IPS-18c (cell line): ENCODE measurements around the gene IL32.

ENCODE experiments used
- H3K4me3 ChIP-seq: 2 replicates; pipeline ENCODE4 v1.7.0; 2013; ENCODE audit warnings: low read depth, mild to moderate bottlenecking, low read length, moderate library complexity; ENCODE audit not compliant: insufficient read depth
- H3K9me3 ChIP-seq: one replicate; pipeline ENCODE4 v1.6.1; 2013; ENCODE audit warnings: mild to moderate bottlenecking, low read length, moderate library complexity; ENCODE audit not compliant: control insufficient read depth, insufficient read depth

The IL32 gene, protein sequence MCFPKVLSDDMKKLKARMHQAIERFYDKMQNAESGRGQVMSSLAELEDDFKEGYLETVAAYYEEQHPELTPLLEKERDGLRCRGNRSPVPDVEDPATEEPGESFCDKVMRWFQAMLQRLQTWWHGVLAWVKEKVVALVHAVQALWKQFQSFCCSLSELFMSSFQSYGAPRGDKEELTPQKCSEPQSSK

DNA sequence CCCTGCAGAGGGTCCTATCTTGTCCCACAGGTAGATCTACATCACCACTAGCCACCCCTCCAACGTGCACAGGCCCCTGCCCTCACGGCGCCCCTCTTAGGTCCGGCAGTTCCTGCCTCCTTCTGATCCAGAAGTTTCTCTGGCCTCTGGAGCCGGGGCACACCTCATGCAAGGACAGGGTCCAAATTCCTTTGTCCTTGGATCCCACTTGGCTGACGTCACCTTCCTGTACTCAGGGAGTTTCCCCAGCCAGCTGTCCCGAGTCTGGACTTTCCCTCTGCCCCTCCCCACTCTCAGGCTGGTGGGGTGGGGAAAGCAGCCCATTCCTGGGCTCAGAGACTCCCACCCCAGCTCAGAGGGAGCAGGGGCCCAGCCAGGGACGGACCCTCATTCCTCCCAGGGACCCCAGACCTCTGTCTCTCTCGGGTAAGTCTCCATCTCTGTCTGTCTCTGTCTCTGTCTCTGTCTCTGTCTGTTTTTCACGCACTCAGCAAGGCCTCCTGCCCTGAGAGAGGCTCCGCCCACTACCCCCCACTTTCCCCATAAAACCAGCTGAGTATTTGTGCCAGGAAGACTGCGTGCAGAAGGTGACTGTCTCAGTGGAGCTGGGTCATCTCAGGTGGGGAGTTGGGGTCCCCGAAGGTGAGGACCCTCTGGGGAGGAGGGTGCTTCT is at the start of gene IL32:
Gene IL32, plus strand, starts transcription at position 572 of the 673 bp plus-strand sequence. CDS start 172 bp downstream, outside the sequence.
- no peaks in the 10 kb centered on the region for H3K9me3 ChIP-seq
- no peak within 1 kb of the TSS for H3K4me3 ChIP-seq

DNA sequence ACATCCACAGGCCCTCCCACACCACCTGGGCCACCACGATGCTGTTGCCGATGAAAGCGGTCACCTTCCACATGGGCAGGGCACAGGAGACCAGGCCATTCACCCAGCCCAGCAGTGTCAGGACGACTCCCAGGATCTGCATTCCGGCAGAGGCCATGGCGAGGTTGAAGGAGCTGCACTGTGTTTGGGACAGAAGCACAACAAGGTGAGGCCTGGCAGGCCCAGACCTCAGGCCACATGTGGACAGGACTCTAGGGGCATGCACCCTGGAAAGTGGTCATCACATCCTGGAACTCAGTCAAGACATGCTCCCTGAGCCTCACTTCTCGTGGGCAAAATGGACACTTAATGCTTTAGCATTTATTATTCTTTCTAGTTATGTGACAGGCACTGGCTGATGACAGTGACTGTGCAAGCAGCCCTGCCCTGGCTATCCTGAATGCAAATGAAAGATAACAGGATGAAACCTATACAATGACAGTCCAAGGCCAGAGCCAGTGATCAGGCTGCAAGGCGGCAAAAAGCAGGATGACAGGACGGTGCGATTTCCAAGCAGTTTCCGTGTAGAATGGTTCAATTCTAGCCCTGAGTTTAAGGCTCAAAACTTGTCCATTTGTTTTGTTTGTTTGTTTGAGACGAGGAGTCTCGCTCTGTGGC is 49.4 kb upstream of the IL32 start:
- Histone ChIP-seq H3K9me3 (no peaks in the 10 kb centered on the region), H3K4me3 (peak overlapping the region; percentile 39)

DNA sequence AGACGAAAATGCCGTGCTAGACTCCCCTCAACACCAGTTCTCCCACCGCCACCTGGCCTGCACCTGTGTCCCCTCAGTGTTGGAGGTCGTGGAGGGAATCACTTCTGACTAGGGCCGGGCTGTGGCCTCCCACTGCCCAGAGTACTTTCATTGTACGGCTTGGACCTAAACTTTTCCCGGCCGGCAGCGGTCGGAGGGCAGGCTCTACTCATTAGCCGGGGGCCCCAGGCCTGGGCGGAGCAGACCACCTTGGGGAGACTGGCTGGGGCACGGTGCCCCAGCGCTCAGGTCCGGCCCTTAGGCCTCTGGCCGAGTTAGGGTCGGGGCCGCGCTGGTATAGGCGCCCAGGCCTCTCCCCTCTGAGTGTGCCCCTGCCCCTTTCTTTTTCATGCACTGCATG is 48.1 kb upstream of the IL32 start:
- Histone ChIP-seq H3K9me3 (no peaks in the 10 kb centered on the region), H3K4me3 (peak overlapping the region; percentile 95)

DNA sequence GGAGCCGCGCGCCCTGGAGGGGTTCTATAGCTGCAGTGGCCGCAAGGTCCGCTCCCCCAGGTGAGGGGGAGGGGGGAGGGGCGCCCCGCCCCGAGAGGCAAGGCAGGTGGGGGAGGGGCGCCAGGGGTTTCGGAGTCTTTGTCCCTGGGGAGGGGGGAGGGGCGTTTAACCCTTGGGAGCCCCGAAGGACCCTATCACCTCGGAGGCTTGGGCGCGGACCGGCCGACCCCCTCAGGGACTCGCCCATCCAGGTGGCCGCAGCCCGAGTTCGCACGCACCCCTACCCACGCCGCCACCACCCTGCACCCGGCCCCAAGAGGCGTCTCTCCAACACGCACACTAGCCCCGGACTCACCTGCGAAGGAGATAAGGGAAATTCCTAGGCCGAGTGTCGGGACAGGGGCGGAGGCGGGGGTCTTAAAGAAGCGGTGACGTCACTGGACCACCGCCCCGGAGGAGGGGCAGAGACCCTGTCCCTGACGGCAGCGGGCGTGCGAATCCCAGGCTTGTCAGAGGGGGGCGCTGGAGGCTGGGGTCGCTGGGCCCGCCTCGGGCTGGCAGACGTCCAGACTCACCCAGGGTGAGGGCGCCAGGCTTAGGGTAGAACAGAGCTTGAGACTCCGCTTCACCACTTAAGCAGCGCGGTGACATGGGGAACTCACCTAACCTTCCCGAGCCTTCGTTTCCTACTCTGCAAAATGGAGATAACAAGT is 47.5 kb upstream of the IL32 start, which contains the start of gene CLDN6:
Gene CLDN6, minus strand, starts transcription at position 390 of the 713 bp plus-strand sequence. CDS start 2,162 bp downstream, outside the sequence.
- Histone ChIP-seq H3K4me3 (peak within 1 kb of the TSS; percentile 95), H3K9me3 (no peaks in the 10 kb centered on the region)

DNA sequence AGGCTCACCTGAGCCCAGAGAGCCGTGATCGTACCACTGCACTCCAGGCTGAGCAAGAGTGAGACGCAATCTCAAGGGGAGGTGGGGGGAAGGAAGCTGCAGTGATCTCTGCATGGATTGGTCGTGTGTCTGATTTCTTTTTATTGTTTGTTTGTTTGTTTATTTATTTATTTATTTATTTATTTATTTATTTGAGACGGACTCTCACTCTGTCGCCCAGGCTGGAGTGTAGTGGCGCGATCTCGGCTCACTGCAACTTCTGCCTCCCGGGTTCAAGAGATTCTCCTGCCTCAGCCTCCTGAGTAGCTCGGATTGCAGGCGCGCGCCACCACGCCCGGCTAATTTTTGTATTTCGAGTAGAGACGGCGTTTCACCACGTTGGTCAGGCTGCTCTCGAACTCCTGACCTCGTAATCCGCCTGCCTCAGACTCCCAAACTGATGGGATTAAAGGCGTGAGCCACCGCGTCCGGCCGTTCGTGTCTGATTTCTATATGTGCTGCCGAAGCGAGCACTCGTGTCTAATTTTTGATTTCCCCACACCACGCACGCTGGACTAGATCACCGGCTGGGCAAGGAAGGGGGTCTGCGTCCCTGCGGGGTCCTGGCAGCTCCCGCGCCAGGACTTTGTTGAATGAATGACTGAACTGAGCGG is 45.7 kb upstream of the IL32 start:
- peak overlapping the region; percentile 17; the same call in 1 of the 2 replicates for H3K4me3 ChIP-seq
- H3K9me3 ChIP-seq, result no peaks in the 10 kb centered on the region

DNA sequence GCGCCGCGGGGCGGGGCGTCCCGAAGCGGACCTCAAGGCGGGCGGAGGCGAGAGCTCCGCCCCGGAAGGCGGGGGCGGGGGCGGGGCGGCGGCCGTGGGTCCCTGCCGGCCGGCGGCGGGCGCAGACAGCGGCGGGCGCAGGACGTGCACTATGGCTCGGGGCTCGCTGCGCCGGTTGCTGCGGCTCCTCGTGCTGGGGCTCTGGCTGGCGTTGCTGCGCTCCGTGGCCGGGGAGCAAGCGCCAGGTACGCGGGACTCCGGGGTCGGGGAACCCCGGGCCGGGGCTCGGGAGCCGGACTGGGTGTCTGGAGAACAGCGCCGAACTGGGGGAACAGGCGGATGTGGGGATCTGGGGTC is 45.2 kb upstream of the IL32 start, which contains the start of gene TNFRSF12A:
Gene TNFRSF12A, plus strand, starts transcription at position 122 of the 357 bp plus-strand sequence. Its CDS starts 30 bp downstream, at position 152.
- Histone ChIP-seq H3K9me3 (no peaks in the 10 kb centered on the region), H3K4me3 (peak within 1 kb of the TSS; percentile 86)

DNA sequence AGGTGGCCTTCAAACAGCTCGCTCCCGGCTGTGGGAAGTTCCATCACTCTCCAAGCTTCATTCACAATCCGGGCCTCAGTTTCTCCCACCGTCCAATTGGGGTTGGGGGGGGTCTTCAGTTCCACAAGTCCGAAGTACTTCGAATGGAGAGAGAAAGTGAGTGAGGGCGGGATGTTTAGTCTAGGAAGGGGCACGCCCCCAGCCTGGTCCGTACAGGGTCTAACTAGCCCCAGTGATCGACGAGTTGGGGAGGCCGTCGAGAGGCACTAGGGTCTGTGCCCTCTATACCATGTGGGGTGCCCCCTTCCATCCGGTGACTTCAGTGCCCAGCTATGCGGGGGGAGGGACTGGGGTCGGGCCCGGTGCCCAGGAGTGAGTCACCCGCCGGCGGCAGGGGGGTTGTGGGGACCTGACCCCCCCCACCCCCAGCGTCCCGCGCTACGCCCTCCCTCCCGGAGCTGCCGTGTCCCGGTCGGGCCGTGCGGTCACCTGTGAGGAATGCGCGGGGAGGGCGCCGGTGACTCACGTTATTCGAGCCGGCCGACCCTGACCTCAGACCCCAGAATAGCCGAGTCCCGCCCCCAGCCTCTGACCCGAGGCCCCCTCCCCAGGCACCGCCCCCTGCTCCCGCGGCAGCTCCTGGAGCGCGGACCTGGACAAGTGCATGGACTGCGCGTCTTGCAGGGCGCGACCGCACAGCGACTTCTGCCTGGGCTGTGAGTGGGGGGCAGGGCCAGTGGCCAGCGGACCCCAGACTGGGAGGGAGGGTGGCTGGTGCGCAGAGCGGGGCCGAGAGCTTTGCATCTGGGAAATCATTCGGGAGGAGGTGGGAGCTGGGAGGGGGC is 44.6 kb upstream of the IL32 start:
- peak overlapping the region; percentile 86 for H3K4me3 ChIP-seq

DNA sequence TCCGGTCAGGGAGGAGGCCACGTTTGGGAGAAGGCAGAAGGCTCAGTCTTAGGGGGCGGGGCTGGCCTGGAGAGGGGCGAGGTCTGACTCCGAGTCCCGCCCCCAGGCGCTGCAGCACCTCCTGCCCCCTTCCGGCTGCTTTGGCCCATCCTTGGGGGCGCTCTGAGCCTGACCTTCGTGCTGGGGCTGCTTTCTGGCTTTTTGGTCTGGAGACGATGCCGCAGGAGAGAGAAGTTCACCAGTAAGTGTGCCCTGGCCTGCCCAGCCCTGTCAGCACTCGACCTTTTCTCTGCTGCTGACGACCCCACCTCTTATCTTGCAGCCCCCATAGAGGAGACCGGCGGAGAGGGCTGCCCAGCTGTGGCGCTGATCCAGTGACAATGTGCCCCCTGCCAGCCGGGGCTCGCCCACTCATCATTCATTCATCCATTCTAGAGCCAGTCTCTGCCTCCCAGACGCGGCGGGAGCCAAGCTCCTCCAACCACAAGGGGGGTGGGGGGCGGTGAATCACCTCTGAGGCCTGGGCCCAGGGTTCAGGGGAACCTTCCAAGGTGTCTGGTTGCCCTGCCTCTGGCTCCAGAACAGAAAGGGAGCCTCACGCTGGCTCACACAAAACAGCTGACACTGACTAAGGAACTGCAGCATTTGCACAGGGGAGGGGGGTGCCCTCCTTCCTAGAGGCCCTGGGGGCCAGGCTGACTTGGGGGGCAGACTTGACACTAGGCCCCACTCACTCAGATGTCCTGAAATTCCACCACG is 43.8 kb upstream of the IL32 start:
- no peaks in the 10 kb centered on the region for H3K9me3 ChIP-seq
- peak overlapping the region; percentile 86 for H3K4me3 ChIP-seq

More for the DNA sequence above, 44.6 kb upstream of the IL32 start:
- no peaks in the 10 kb centered on the region for H3K9me3 ChIP-seq

DNA sequence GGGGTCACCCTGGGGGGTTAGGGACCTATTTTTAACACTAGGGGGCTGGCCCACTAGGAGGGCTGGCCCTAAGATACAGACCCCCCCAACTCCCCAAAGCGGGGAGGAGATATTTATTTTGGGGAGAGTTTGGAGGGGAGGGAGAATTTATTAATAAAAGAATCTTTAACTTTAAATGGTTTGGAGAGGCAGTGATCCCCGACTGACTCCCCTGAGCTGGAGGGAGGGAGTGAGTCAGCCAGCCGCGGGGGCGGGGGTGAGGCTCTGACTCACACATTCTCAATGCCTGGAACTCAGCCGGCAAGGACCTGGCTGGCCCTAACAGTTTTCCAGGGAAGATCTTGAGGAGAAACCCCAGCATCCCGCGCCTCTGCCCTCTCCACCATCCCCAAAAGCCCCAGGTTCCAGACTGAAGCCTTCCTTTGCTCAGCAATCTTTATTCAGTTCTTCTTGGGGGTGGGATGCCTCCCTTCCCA is 43.2 kb upstream of the IL32 start:
- Histone ChIP-seq H3K9me3 (no peaks in the 10 kb centered on the region), H3K4me3 (peak overlapping the region; percentile 86)

DNA sequence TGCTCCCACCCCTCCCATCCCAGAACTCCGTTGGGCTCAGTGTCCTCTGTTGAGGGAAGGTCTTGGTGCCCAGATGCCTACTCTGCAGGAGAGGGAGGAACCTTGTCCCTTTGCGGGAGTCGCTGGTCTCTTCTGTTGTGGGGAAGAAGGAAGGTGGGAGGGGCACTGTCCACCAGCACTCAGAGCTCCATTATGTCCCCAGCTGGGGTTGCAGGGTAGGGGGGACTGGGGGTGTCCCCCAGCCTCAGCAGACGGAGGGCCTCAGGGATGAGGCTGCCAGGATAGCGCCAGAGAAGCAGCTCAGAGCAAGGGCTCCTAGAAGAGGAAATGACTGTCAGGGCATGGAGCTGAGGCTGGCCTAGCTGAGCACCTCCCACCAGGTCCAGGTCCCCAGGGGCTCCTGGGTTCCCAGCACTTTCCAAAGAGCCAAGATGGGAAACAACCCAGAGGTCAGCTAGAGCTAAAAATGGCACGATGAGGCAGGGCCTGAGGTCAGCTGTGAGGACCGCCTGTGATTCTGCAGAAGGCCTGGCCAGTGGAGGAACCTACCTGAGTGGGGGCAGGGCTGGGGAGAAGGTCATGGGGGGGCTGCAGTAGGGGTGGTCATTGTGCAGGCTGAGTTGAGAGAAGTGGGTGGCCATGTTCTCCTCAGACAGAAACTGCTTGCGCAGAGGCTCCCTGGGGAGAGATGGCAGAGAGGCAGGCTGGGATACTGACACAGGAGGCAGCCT is 42.6 kb upstream of the IL32 start:
- H3K9me3 ChIP-seq, result no peaks in the 10 kb centered on the region
- H3K4me3 ChIP-seq, result peak overlapping the region; percentile 86

DNA sequence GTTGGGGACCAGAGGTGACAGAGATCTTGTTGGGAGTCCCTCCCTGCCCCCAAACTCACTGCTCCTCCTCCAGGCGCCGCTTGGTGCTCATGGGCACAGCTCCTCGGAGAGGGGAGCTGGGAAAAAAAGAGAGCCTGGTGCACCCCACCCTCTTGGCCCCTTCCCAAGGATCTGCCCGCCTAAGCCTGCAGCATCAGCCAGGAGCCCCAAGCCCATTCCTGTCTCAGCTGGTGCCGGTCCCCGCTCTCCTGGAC is 42.1 kb upstream of the IL32 start:
- H3K4me3 ChIP-seq, result peak overlapping the region; percentile 86

DNA sequence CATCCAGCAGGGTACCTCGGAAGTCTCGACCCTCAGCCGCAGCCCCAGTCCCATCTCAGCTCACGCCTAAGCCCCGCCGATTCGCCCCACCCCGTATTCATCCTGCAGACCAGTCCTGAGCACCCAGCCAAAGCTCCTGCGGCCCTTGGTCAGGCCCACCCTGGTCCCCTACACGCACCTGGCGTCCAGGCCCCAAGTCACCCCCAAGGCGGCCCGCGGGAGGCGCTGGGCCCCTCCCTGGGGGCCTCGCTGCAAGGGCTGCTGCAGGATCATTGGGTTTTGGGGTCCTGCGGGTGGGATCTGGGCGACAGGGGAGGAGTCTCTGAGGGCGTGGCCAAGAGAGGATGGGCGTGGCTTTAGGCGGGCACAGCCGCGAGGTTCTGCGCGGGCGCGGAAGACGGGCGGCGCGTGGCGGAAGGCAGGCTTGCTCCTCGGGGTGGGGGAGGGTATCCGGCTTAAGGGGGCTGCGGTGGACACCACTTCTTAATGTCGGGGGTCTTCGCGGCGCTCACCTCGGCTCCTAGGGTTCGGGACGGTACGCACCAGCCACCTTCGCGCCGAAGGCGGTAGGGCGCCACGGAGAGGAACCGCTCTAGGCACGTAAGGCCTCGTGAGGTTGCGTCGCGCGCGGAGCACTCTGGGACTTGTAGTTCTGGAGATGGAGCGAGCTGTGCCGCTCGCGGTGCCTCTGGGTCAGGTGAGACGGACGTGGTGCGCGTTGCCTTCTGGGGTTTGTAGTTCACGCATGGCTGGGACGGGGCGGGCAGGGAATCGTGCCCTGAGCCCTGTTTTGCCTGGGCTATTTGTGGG is 41.6 kb upstream of the IL32 start, which contains the start of the genes HCFC1R1 and THOC6:
Gene HCFC1R1, minus strand, starts transcription at position 274 of the 810 bp plus-strand sequence. Its CDS starts 1 bp downstream, at position 273.
Gene THOC6, plus strand, starts transcription at position 367 of the 810 bp plus-strand sequence. Its CDS starts 292 bp downstream, at position 659.
- H3K9me3 ChIP-seq, result no peaks in the 10 kb centered on the region
- H3K4me3 ChIP-seq, result peak within 1 kb of the TSS; percentile 86

More for the DNA sequence above, 42.1 kb upstream of the IL32 start:
- no peaks in the 10 kb centered on the region for H3K9me3 ChIP-seq

DNA sequence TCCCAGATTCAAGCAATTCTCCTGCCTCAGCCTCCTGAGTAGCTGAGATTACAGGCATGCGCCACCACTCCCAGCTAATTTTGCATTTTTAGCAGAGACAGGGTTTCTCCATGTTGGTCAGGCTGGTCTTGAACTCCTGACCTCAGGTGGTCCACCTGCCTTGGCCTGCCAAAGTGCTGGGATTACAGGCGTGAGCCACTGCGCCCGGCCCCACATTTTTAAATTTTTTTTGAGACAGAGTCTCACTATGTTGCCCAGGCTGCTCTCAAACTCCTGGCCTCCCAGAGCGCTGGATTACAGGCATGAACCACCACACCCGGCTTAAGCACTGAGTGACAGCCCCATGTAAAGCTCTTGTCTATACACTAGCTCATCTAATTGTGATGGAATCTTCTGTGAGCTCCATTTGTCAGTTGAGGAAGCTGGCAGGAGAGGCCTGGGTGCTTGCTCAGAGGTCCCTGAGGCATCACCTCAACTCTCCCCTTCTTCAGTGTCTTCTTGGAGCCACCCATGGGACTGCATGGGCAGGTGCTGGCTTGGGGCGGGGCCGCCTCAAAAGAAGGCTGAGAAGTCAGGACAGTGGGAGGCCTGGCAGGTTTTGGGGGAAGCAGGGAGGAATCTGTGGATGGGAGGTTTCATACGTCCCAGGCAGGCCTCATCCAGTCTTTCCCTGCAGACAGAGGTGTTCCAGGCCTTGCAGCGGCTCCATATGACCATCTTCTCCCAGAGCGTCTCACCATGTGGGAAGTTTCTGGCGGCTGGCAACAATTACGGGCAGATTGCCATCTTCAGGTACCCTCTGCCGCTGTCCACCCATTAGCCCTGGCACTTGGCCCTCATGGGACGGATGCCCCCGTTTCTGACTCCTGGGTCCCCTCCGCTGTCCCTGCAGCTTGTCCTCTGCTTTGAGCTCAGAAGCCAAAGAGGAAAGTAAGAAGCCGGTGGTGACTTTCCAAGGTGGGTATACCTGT is 40.1 kb upstream of the IL32 start:
- no peak overlapping the region for H3K4me3 ChIP-seq
- H3K9me3 ChIP-seq, result peaks cover 2% of the 10 kb centered on the region
